A673 (cell line): ENCODE measurements around the gene CNNM1. TPM values are rescaled to one million over a fixed set of nuclear protein-coding genes. Genes with fewer than 3 reads are reported as not detected.

Experiments used
- BruUV-seq: library from RNA; stranded (reverse); fragments of 400-500 nt; replicated peaks from 2 replicates; lab custom pipeline; 2021; lab: Mats Ljungman, UMichigan
- CTCF ChIA-PET: fragments of 300-600 bp; sonication (Branson Sonifier 250); formaldehyde crosslinking; loops from one replicate; lab custom pipeline; 2022; ENCODE audit warnings: antibody characterized with exemption; lab: Charles Lee
- POLR2A ChIA-PET: fragments of 300-600 bp; sonication (Branson Sonifier 250); formaldehyde crosslinking; loops from one replicate; lab custom pipeline; 2022; ENCODE audit warnings: antibody characterized with exemption; ENCODE audit not compliant: low non-redundant PET; lab: Charles Lee
- DNase-seq: peaks from one replicate; pipeline ENCODE4 v3.0.0-alpha.2; 2015; ENCODE audit warnings: low spot score
- H3K27ac ChIP-seq: fragments of 200-600 bp; sonication (generic); 2 replicates; pipeline ENCODE4 v1.5.1; 2016; ENCODE audit warnings: mixed run types, low read depth, mild to moderate bottlenecking, mixed read lengths, antibody characterized with exemption, low read length; ENCODE audit not compliant: poor library complexity, severe bottlenecking
- H3K27me3 ChIP-seq: fragments of 200-600 bp; sonication (generic); replicated peaks from 2 replicates; pipeline ENCODE4 v1.6.1; 2017; ENCODE audit warnings: mixed run types, low read depth, mild to moderate bottlenecking, mixed read lengths, antibody characterized with exemption, low read length; ENCODE audit not compliant: insufficient read depth, poor library complexity
- H3K36me3 ChIP-seq: fragments of 200-600 bp; sonication (generic); 2 replicates; pipeline ENCODE4 v1.6.1; 2016; ENCODE audit warnings: mixed run types, mild to moderate bottlenecking, mixed read lengths, antibody characterized with exemption, low read length; ENCODE audit not compliant: insufficient read depth, poor library complexity, severe bottlenecking
- H3K4me1 ChIP-seq: fragments of 200-600 bp; sonication (generic); 2 replicates; pipeline ENCODE4 v1.6.1; 2017; ENCODE audit warnings: mixed run types, mild to moderate bottlenecking, mixed read lengths, antibody characterized with exemption, low read length; ENCODE audit not compliant: insufficient read depth, poor library complexity, severe bottlenecking
- H3K4me3 ChIP-seq: fragments of 200-600 bp; sonication (generic); 2 replicates; pipeline ENCODE4 v1.5.1; 2016; ENCODE audit warnings: low read depth, mixed run types, mild to moderate bottlenecking, mixed read lengths, low read length; ENCODE audit not compliant: poor library complexity, severe bottlenecking
- H3K9me3 ChIP-seq: fragments of 200-600 bp; sonication (generic); 2 replicates; pipeline ENCODE4 v1.6.1; 2016; ENCODE audit warnings: mixed run types, low read depth, mild to moderate bottlenecking, mixed read lengths, antibody characterized with exemption, low read length; ENCODE audit not compliant: poor library complexity, severe bottlenecking
- EZH2 ChIP-seq: fragments of 200-600 bp; sonication (generic); IDR thresholded peaks from 2 replicates; pipeline ENCODE4 v1.6.1; 2017; ENCODE audit warnings: borderline replicate concordance, low read depth, mild to moderate bottlenecking, mixed read lengths, antibody characterized with exemption, low read length; ENCODE audit not compliant: poor library complexity, severe bottlenecking
- intact Hi-C: fragments of 100-400 bp; cut with micrococcal nuclease; formaldehyde crosslinking; loops from one replicate; pipeline ENCODE4 v1.10.0; 2022; ENCODE audit not compliant: unreplicated experiment
- total RNA-seq: library from RNA; stranded (reverse); gene quantifications from 2 replicates; pipeline ENCODE4 v1.2.3, GENCODE V29; 2021
- TF ChIP-seq, protein P1 (sequence below): fragments of 300-800, 200-600 bp; sonication (generic); conservative IDR thresholded peaks from 2 replicates; pipeline ENCODE4 v1.5.1; 2017; ENCODE audit warnings: low read depth, mild to moderate bottlenecking, antibody characterized with exemption, low read length, moderate library complexity, mixed read lengths

The CNNM1 gene
- total RNA-seq, 1 experiment from 2014 or later, result 0.73 TPM

DNA sequence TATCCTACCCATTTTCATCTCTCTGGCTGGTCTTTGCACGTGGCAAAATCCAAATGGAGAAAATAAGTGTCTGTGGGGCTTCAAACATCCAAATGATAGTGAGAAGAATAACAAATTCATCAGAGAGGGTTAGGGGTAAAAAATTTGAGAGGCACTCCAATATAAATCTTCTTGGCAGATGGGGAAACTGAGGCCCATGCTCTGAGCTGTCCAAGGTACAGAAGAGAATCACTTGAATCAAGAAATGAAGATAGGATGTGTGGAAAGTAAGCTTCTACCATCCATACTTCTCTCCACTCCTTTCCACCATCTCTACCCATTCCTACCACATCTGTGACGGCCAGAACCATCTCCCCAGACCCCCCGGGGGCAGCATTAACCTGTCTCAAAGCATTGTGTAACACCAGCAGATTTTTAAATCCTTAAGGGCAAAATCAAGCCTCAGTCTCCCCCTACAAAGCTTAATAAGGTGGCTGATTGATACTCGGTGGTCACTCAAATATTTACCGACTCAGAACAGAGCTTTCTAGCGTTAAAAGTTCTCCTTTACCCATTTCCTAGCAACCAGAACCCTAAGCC is 100.5 kb downstream of the CNNM1 start:
- ChIA-PET CTCF (interaction anchor here (0.6 kb wide), 1 partner anchor 1793 kb away, joined by 3 read pairs; no protein-coding TSS in a partner anchor), POLR2A (interaction anchor here (0.6 kb wide), 1 partner anchor 166 kb away, joined by 8 read pairs; no protein-coding TSS in a partner anchor)
- peak overlapping the region; percentile 97 for H3K4me3 ChIP-seq
- peak overlapping the region; percentile 95 for H3K27ac ChIP-seq
- TF ChIP-seq, protein P1, sequence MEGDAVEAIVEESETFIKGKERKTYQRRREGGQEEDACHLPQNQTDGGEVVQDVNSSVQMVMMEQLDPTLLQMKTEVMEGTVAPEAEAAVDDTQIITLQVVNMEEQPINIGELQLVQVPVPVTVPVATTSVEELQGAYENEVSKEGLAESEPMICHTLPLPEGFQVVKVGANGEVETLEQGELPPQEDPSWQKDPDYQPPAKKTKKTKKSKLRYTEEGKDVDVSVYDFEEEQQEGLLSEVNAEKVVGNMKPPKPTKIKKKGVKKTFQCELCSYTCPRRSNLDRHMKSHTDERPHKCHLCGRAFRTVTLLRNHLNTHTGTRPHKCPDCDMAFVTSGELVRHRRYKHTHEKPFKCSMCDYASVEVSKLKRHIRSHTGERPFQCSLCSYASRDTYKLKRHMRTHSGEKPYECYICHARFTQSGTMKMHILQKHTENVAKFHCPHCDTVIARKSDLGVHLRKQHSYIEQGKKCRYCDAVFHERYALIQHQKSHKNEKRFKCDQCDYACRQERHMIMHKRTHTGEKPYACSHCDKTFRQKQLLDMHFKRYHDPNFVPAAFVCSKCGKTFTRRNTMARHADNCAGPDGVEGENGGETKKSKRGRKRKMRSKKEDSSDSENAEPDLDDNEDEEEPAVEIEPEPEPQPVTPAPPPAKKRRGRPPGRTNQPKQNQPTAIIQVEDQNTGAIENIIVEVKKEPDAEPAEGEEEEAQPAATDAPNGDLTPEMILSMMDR, result no peak
- TF ChIP-seq EZH2, result no peak
- intact Hi-C loops, result no loop called here
- peaks cover 9% of the 10 kb centered on the region for H3K36me3 ChIP-seq
- no peaks in the 10 kb centered on the region for H3K27me3 ChIP-seq
- H3K4me1 ChIP-seq, result peaks cover 13% of the 10 kb centered on the region
- TSS peak; percentile 40 for BruUV-seq
- no peaks in the 10 kb centered on the region for H3K9me3 ChIP-seq
- no peak for DNase-seq

DNA sequence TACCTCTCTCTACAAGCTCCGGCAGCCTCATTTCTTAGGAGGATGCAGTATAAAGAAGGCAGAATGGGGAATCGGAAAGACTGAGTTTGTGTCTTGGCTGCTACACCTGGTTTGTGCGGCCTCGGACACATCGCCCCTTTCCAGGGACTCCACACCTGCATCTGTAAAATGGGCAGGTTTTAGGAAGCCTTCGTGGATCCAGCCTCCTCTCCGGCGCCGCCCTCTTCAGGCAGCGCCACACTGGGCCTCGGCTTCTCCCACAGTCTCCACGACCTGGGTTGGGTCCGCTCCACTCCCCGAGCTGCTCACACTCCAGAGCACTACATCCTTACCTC is 100.9 kb downstream of the CNNM1 start:
- BruUV-seq, result no TSS peak
- no peak for DNase-seq
- no peaks in the 10 kb centered on the region for H3K27me3 ChIP-seq
- H3K9me3 ChIP-seq, result no peaks in the 10 kb centered on the region
- H3K4me3 ChIP-seq, result peak overlapping the region; percentile 97
- TF ChIP-seq EZH2, result no peak
- TF ChIP-seq, protein P1, result no peak
- ChIA-PET POLR2A (interaction anchor here (0.5 to 0.6 kb wide), 2 partner anchors 13 to 165 kb away, joined by 3 to 8 read pairs; no protein-coding TSS in a partner anchor), CTCF (interaction anchor here (0.5 to 1.0 kb wide), 2 partner anchors 163 to 181 kb away, joined by 3 to 4 read pairs; no protein-coding TSS in a partner anchor)
- peaks cover 4% of the 10 kb centered on the region for H3K36me3 ChIP-seq
- peaks cover 13% of the 10 kb centered on the region for H3K4me1 ChIP-seq
- intact Hi-C loops, result no loop called here
- peak overlapping the region; percentile 95 for H3K27ac ChIP-seq

DNA sequence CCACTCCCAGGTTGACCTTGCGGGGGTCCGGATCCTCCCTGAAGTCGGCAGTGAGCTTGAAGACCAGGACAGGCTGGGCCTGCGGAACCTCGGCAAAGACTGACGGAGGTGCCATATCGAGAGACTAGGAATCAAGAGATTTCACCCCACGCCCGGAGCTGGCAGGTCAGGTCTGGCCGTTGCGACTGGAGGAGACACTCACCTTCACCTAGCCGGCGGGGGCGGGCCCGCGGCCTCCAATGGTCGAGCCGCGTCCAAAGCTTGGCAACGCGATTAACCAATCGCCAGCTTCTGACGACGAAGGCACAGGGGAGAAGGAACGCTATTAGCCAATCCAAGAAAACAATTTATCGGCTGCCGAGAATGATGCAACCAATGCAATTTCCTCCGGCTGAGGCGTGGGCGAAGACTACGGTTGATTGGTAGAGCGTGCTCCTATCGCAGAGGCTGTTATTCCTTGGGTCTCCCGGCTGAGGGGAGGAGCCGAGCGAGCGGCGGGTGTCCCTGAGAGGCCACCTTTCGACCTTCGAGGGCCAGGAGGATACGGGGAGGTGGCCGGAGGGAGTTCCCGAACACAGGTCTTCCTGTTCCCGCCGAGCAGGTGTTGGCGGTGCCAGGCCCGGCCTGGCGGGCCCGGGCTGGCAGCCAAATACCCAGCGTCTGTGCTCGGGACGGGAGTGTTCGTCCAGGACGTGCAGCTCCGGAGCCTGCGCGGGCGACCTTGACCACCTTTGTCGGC is 101.5 kb downstream of the CNNM1 start, which contains the start of gene GOT1:
Gene GOT1, minus strand, starts transcription at position 174 of the 739 bp plus-strand sequence. Its CDS starts 59 bp downstream, at position 115.
- peak; percentile 99 for DNase-seq
- ChIA-PET CTCF (interaction anchor here (0.5 to 1.0 kb wide), 2 partner anchors 163 to 181 kb away, joined by 3 to 4 read pairs; no protein-coding TSS in a partner anchor), POLR2A (interaction anchor here (0.5 kb wide), 1 partner anchor 13 kb away, joined by 3 read pairs; no protein-coding TSS in a partner anchor)
- peak within 1 kb of the TSS; percentile 95 for H3K27ac ChIP-seq
- TF ChIP-seq, protein P1, result no peak
- TF ChIP-seq EZH2, result no peak
- no peaks in the 10 kb centered on the region for H3K36me3 ChIP-seq
- H3K4me3 ChIP-seq, result peak within 1 kb of the TSS; percentile 97
- no peaks in the 10 kb centered on the region for H3K9me3 ChIP-seq
- no TSS peak for BruUV-seq
- peaks cover 13% of the 10 kb centered on the region for H3K4me1 ChIP-seq
- intact Hi-C loops, result no loop called here
- H3K27me3 ChIP-seq, result no peaks in the 10 kb centered on the region
